ENCODE results near the gene PGA3. TPM values are rescaled to one million over a fixed set of nuclear protein-coding genes. Genes with fewer than 3 reads are reported as not detected.
"Not testable (repeated sequence)": the region's sequence is repeated elsewhere in the genome, so short reads cannot be mapped to it uniquely, and the experiment has no call there.

Gene PGA3
- total RNA-seq, 2 experiments from 2014 or later: not detected

DNA sequence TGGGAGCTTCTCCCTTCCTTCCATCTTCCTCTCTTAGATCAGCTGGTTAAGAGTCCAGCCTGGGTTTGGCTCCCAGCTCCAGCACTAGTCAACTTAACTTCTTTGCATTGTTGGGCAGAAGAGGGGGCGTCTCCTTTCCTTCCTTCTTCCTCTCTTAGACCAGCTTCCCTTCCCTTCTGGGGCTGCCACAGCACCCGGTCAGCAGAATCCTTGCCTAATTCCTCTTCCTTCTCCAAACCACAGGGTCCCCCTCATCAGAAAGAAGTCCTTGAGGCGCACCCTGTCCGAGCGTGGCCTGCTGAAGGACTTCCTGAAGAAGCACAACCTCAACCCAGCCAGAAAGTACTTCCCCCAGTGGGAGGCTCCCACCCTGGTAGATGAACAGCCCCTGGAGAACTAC, 38.2 kb downstream of the PGA3 start:
- H3K9me3 Mint-ChIP-seq; ATAC-seq (ENCODE audit: poor library complexity); intact Hi-C loops (cut with DNase I, micrococcal nuclease); H3K4me3 Mint-ChIP-seq; H3K4me3 ChIP-seq (ENCODE audit: low read length); H3K27ac Mint-ChIP-seq; H3K36me3 Mint-ChIP-seq (ENCODE audit: low read depth); H3K27ac ChIP-seq (ENCODE audit: low read depth in 1 of 2, low read length in 2 of 2); POLR2A ChIA-PET; H3K27me3 ChIP-seq (ENCODE audit: control insufficient read depth in 1 of 2, insufficient read depth in 2 of 2, low read length in 2 of 2); H3K4me1 Mint-ChIP-seq (ENCODE audit: low read depth); H3K27me3 Mint-ChIP-seq; H3K4me1 ChIP-seq (ENCODE audit: insufficient read depth, low read length); H3K36me3 ChIP-seq (ENCODE audit: insufficient read depth, low read length); H3K9me3 ChIP-seq (ENCODE audit: control insufficient read depth in 1 of 2, insufficient read depth in 1 of 2, low read length in 2 of 2); CTCF ChIA-PET; DNase-seq: not testable (repeated sequence)

DNA sequence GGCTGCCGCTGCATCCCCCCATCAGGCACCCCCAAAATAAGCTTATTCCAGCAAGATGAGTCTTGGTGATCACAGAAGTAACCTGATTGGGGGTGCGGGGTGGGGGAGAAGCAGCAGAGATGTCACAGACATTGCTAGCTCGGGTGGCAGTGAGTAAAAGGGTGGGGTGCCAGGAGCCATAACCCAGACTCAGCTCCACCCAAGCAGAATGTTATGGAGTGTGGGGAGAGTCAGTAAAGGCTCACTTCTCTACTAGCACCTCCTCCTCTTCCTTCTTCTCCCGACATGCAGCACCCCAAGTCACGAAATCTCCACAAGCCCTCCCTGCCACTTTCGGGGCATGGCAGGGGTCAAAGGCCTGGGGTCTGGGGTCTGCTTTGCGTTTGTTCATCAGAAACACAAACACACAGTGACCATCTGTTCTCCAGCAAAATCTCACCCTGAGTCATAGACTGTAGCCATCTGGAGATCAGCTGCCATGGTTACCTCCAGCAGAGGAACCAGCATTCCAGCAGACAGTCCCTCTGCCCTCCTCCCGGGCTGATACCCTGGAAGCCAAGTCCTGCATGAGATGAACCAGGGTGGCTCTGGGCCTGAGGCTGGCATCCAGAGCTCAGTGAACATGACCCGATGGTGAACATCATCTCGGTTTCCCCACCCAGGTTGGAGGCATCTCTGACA, 42.1 kb downstream of the PGA3 start:
- intact Hi-C loops (cut with DNase I, micrococcal nuclease); H3K27ac ChIP-seq (ENCODE audit: low read depth in 1 of 2, low read length in 2 of 2); DNase-seq; H3K4me1 ChIP-seq (ENCODE audit: insufficient read depth, low read length); H3K4me3 Mint-ChIP-seq; CTCF ChIA-PET; H3K4me3 ChIP-seq (ENCODE audit: low read length); H3K9me3 Mint-ChIP-seq; H3K27me3 Mint-ChIP-seq; ATAC-seq (ENCODE audit: poor library complexity); H3K36me3 ChIP-seq (ENCODE audit: insufficient read depth, low read length); H3K36me3 Mint-ChIP-seq (ENCODE audit: low read depth); H3K27me3 ChIP-seq (ENCODE audit: control insufficient read depth in 1 of 2, insufficient read depth in 2 of 2, low read length in 2 of 2); H3K4me1 Mint-ChIP-seq (ENCODE audit: low read depth); POLR2A ChIA-PET; H3K9me3 ChIP-seq (ENCODE audit: control insufficient read depth in 1 of 2, insufficient read depth in 1 of 2, low read length in 2 of 2); H3K27ac Mint-ChIP-seq: not testable (repeated sequence)

DNA sequence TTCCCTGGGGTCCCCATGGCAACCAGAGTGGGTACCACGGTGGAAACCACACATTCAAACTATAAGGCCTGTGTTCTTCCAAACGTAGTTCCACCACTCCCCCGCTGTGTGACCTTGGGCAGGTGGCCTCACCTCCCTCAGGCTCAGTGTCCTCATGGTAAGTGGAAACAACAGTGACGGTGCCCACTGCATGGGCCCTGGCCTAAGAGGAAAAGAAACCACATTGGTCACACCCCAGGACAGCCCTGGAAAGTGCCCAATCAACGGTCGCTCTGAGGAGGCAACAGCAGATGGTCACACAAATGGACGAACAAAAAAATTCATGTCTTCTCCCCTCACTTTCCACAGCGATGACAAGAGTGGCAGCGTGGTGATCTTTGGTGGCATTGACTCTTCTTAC, 44.8 kb downstream of the PGA3 start:
- H3K4me3 Mint-ChIP-seq; H3K4me3 ChIP-seq (ENCODE audit: low read length); H3K4me1 Mint-ChIP-seq (ENCODE audit: low read depth); ATAC-seq (ENCODE audit: poor library complexity); H3K9me3 Mint-ChIP-seq; intact Hi-C loops (cut with DNase I, micrococcal nuclease); H3K27me3 Mint-ChIP-seq; POLR2A ChIA-PET; H3K4me1 ChIP-seq (ENCODE audit: insufficient read depth, low read length); H3K36me3 Mint-ChIP-seq (ENCODE audit: low read depth); H3K27me3 ChIP-seq (ENCODE audit: control insufficient read depth in 1 of 2, insufficient read depth in 2 of 2, low read length in 2 of 2); DNase-seq; H3K27ac Mint-ChIP-seq; H3K27ac ChIP-seq (ENCODE audit: low read depth in 1 of 2, low read length in 2 of 2); CTCF ChIA-PET; H3K9me3 ChIP-seq (ENCODE audit: control insufficient read depth in 1 of 2, insufficient read depth in 1 of 2, low read length in 2 of 2); H3K36me3 ChIP-seq (ENCODE audit: insufficient read depth, low read length): not testable (repeated sequence)

DNA sequence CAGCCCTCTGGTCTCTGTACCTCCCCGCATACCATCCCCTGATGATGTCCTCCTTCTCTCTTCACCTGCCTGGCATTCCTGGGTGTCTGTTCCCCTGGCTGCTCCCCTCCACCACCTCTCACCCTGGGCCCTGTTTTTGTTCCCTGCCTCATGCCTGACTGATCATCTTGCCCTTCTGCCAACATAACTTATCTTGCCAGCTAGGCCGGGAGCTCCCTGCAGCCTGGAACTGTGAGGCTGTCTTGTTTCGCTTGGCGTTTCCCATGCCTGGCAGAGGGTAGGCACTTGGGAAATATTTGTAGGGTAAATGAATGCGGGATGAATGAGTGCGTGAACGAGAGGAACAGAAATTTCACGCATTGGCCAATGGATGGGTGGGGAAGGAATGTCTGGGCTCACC, 45.9 kb downstream of the PGA3 start:
- H3K9me3 ChIP-seq (ENCODE audit: control insufficient read depth in 1 of 2, insufficient read depth in 1 of 2, low read length in 2 of 2); H3K27me3 Mint-ChIP-seq; H3K4me1 Mint-ChIP-seq (ENCODE audit: low read depth); H3K9me3 Mint-ChIP-seq; H3K36me3 Mint-ChIP-seq (ENCODE audit: low read depth); CTCF ChIA-PET; ATAC-seq (ENCODE audit: poor library complexity); POLR2A ChIA-PET; H3K4me1 ChIP-seq (ENCODE audit: insufficient read depth, low read length); H3K27ac Mint-ChIP-seq; H3K27ac ChIP-seq (ENCODE audit: low read depth in 1 of 2, low read length in 2 of 2); intact Hi-C loops (cut with DNase I, micrococcal nuclease); H3K4me3 ChIP-seq (ENCODE audit: low read length); H3K4me3 Mint-ChIP-seq; DNase-seq; H3K36me3 ChIP-seq (ENCODE audit: insufficient read depth, low read length); H3K27me3 ChIP-seq (ENCODE audit: control insufficient read depth in 1 of 2, insufficient read depth in 2 of 2, low read length in 2 of 2): not testable (repeated sequence)

DNA sequence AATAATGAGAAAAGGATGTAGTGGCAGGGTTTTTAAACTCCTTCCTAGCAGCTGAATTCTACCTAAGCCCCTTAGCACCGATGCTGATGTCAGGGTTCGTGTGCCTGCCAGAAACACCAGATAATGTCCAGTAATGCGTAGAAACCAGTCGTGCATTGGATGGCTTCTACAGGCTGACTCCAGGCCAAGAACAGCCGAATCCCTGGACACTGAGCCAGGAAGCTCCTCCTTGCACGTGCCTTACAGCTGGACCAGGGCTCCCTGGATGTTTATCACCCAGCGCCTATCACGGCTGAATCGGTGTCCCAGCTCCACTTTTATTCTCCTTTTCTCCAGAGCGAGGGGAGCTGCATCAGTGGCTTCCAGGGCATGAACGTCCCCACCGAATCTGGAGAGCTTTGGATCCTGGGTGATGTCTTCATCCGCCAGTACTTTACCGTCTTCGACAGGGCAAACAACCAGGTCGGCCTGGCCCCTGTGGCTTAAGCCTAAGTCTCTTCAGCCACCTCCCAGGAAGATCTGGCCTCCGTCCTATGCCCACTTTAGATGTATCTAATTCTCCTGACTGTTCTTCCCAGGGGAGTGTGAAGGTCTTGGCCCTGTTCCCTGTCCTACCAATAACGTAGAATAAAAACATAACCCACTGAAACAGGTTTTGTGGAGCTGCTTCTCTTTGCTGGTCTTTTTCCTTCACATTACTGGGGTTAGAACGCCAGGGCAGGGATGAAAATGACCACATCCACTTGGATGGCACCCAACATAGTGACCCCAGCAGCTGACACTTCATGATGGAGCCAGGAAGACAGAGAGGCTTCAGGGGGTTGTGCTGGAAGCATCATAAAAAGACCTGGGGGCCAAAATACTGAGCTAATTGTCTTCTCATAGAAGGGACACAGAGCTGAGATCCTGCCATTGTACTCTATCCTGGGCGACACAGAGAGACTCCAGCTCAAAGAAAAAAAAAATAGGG, 47.8 kb downstream of the PGA3 start:
- H3K9me3 ChIP-seq (ENCODE audit: control insufficient read depth in 1 of 2, insufficient read depth in 1 of 2, low read length in 2 of 2); H3K4me3 Mint-ChIP-seq; DNase-seq; H3K36me3 Mint-ChIP-seq (ENCODE audit: low read depth); H3K4me3 ChIP-seq (ENCODE audit: low read length); H3K27me3 ChIP-seq (ENCODE audit: control insufficient read depth in 1 of 2, insufficient read depth in 2 of 2, low read length in 2 of 2); H3K36me3 ChIP-seq (ENCODE audit: insufficient read depth, low read length); H3K27ac ChIP-seq (ENCODE audit: low read depth in 1 of 2, low read length in 2 of 2); H3K9me3 Mint-ChIP-seq; POLR2A ChIA-PET; H3K4me1 Mint-ChIP-seq (ENCODE audit: low read depth); H3K27me3 Mint-ChIP-seq; H3K4me1 ChIP-seq (ENCODE audit: insufficient read depth, low read length); ATAC-seq (ENCODE audit: poor library complexity); H3K27ac Mint-ChIP-seq: not testable (repeated sequence)
- intact Hi-C loops (cut with DNase I, micrococcal nuclease): loop anchor here in 1 of 2 experiments (10.0 kb wide), 1 partner anchor 144 kb away; the partner anchor contains the start of gene TMEM216
- CTCF ChIA-PET: interaction anchor here (0.7 kb wide), 1 partner anchor 208 kb away, joined by 4 read pairs; no protein-coding TSS in a partner anchor

GRCh38 chr11:61252332-61252731, 49.0 kb downstream of the PGA3 start:
- H3K9me3 ChIP-seq (ENCODE audit: control insufficient read depth in 1 of 2, insufficient read depth in 1 of 2, low read length in 2 of 2); H3K27ac ChIP-seq (ENCODE audit: low read depth in 1 of 2, low read length in 2 of 2); H3K4me3 ChIP-seq (ENCODE audit: low read length); H3K27ac Mint-ChIP-seq; H3K4me3 Mint-ChIP-seq; H3K27me3 Mint-ChIP-seq; DNase-seq; H3K4me1 ChIP-seq (ENCODE audit: insufficient read depth, low read length); POLR2A ChIA-PET; H3K36me3 Mint-ChIP-seq (ENCODE audit: low read depth); CTCF ChIA-PET; H3K4me1 Mint-ChIP-seq (ENCODE audit: low read depth); H3K27me3 ChIP-seq (ENCODE audit: control insufficient read depth in 1 of 2, insufficient read depth in 2 of 2, low read length in 2 of 2); H3K36me3 ChIP-seq (ENCODE audit: insufficient read depth, low read length); H3K9me3 Mint-ChIP-seq; ATAC-seq (ENCODE audit: poor library complexity): not testable (repeated sequence)
- intact Hi-C loops (cut with DNase I, micrococcal nuclease): loop anchor here in 1 of 2 experiments (10.0 kb wide), 1 partner anchor 142 kb away; the partner anchor contains the start of gene TMEM216
